HG03097 (cell line): ENCODE data around the gene SLC35C1.

Source experiments
- ATAC-seq: cut with Tn5 transposase; IDR thresholded peaks from one replicate; pipeline ENCODE4 v1.9.1; 2021; ENCODE audit not compliant: unreplicated experiment, low FRiP score

Gene SLC35C1

DNA sequence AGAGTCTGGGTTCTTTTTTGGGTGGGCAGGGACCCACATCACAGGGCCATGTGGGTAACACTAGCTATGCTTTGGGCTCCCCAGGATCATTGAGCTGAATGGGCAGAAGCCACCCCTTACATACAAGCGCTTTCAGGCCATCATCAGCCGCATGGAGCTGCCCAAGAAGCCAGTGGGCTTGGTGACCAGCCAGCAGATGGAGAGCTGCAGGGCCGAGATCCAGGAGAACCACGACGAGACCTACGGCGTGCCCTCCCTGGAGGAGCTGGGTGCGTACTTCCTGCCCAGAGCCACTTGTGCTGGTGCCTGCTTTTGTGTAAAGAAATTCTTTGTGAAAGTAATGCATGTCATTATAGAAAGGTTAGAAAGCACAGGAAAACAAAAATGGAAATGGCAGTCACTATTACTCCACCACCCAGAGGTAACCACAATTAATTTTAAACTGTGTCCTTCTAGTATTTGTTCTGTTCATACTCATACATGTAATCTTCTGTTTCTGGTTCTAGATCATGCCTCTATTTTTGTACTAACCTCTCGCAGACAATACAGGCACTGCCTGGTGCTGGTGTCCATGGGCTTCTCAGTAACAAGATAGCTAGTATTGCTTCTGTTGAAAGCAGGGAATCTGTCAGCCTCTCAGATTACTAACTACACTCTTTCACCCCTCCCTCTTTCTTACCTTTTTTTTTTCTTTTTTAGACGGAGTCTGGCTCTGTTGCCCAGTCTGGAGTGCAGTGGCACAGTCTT is 56.0 kb downstream of the SLC35C1 start:
- ATAC-seq = no peak
